ENCODE measurements around the gene USP49. TPM values are rescaled to one million over a fixed set of nuclear protein-coding genes. Genes with fewer than 3 reads are reported as not detected.

Gene USP49
- total and polyA plus RNA-seq, 2 of the 4 experiments (the other 2 are of a cell fraction): 1.4 to 2.1 TPM

DNA sequence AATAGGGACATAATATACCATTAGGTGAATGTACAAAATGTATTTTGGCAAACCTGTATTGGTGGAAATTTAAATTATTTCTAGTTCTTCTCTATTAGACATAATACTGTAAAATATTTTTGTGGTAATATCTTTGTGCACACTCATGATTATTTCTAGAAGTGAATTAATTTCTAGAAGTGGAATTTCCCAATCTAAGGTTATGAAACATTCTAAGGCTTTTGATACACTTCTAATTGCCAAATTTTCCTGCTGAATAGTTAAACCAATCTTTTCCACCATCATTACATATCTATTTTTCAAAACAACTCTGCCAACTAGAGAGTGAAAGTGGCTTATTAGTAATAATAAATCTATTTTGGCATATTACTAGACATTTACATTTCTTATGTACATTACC lies 48.3 kb upstream of the USP49 start:
- Histone ChIP-seq H3K79me1 (ENCODE audit: low read depth in 1 of 2, low read length in 2 of 2) (peaks cover 9 to 27% of the 10 kb centered on the region in 2 experiments; a peak in 3 of 4 replicates), H2BK20ac (ENCODE audit: low read depth, low read length) (no peak overlapping the region), H4K5ac (ENCODE audit: low read depth, low read length) (no peak overlapping the region), H2BK5ac (ENCODE audit: low read depth, low read length, poor library complexity, severe bottlenecking) (no peak overlapping the region), H3K9me1 (ENCODE audit: insufficient read depth, low read length) (peaks cover 14% of the 10 kb centered on the region), H2BK15ac (ENCODE audit: low read depth, low read length) (no peak overlapping the region), H3K4me1 (ENCODE audit: control insufficient read depth, insufficient read depth, low read length) (peaks cover 21% of the 10 kb centered on the region), H3K56ac (ENCODE audit: extremely low read depth, insufficient read depth, low read length) (no peak overlapping the region), H2AK5ac (ENCODE audit: low read depth, low read length) (no peak overlapping the region), H4K91ac (ENCODE audit: insufficient read depth, low read depth, low read length) (no peak overlapping the region), H3K4me3 (ENCODE audit: insufficient read depth, low read depth, low read length) (no peak overlapping the region), H2AK9ac (replicated peaks; ENCODE audit: low read depth, low read length, poor library complexity) (no peak overlapping the region), H3K23ac (ENCODE audit: low read depth, low read length) (no peak overlapping the region), H3K14ac (replicated peaks; ENCODE audit: low read depth, low read length) (no peak overlapping the region), H4K8ac (ENCODE audit: low read depth in 2 of 2, low read length in 2 of 2) (no peak overlapping the region), H2BK120ac (ENCODE audit: low read depth, low read length) (no peak overlapping the region), H3K27ac (ENCODE audit: insufficient read depth, low read length) (no peak overlapping the region), H3K9ac (ENCODE audit: low read depth, low read length) (no peak overlapping the region), H3K4me2 (ENCODE audit: low read depth, low read length) (no peak overlapping the region), H3K9me3 (ENCODE audit: control insufficient read depth, insufficient read depth, low read length) (no peaks in the 10 kb centered on the region), H2AFZ (replicated peaks; ENCODE audit: low read length, poor library complexity) (no peak overlapping the region), H3K27me3 (ENCODE audit: control insufficient read depth, insufficient read depth, low read length) (no peaks in the 10 kb centered on the region), H4K20me1 (ENCODE audit: insufficient read depth, low read length) (peaks cover 22% of the 10 kb centered on the region), H3K36me3 (ENCODE audit: control insufficient read depth, insufficient read depth, low read length) (no peaks in the 10 kb centered on the region), H3K4ac (ENCODE audit: low read depth, low read length) (no peak overlapping the region), H3K18ac (ENCODE audit: low read depth, low read length) (no peak overlapping the region)
- POLR2A ChIA-PET (ENCODE audit: unreplicated experiment): no interaction called here
- CTCF ChIA-PET: no interaction called here
- in situ Hi-C loops (cut with MboI; ENCODE audit: low sequenced_read_pairs) (no loop called here), dilution Hi-C loops (cut with HindIII; ENCODE audit: low sequenced_read_pairs, unreplicated experiment) (no loop called here), intact Hi-C loops (cut with micrococcal nuclease) (no loop called here)
- no TSS peak for BruUV-seq (replicated peaks)
- DNase-seq: no peak
- ATAC-seq (ENCODE audit: low read depth): no peak
- TF ChIP-seq MAFK (IDR thresholded peaks at IDR 0.05; ENCODE audit: low read depth, low read length): no peak
- TF ChIP-seq POLR2A (IDR thresholded peaks at IDR 0.05; ENCODE audit: low read depth, low read length): no peak
- TF ChIP-seq, protein P1, sequence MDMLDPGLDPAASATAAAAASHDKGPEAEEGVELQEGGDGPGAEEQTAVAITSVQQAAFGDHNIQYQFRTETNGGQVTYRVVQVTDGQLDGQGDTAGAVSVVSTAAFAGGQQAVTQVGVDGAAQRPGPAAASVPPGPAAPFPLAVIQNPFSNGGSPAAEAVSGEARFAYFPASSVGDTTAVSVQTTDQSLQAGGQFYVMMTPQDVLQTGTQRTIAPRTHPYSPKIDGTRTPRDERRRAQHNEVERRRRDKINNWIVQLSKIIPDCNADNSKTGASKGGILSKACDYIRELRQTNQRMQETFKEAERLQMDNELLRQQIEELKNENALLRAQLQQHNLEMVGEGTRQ (IDR thresholded peaks at IDR 0.05; ENCODE audit: low read depth, low read length): no peak
- no peak for TF ChIP-seq RFX5 (IDR thresholded peaks at IDR 0.05; ENCODE audit: low read depth, low read length)
- TF ChIP-seq MXI1 (IDR thresholded peaks at IDR 0.05; ENCODE audit: borderline replicate concordance, low read depth, low read length): no peak
- no peak for TF ChIP-seq RAD21 (IDR thresholded peaks at IDR 0.05; ENCODE audit: low read length)
- no peak for TF ChIP-seq RCOR1 (IDR thresholded peaks at IDR 0.05; ENCODE audit: insufficient replicate concordance, low read length)
- TF ChIP-seq, protein P2, sequence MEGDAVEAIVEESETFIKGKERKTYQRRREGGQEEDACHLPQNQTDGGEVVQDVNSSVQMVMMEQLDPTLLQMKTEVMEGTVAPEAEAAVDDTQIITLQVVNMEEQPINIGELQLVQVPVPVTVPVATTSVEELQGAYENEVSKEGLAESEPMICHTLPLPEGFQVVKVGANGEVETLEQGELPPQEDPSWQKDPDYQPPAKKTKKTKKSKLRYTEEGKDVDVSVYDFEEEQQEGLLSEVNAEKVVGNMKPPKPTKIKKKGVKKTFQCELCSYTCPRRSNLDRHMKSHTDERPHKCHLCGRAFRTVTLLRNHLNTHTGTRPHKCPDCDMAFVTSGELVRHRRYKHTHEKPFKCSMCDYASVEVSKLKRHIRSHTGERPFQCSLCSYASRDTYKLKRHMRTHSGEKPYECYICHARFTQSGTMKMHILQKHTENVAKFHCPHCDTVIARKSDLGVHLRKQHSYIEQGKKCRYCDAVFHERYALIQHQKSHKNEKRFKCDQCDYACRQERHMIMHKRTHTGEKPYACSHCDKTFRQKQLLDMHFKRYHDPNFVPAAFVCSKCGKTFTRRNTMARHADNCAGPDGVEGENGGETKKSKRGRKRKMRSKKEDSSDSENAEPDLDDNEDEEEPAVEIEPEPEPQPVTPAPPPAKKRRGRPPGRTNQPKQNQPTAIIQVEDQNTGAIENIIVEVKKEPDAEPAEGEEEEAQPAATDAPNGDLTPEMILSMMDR (conservative IDR thresholded peaks at IDR 0.05; ENCODE audit: low read depth, low read length): no peak
- TF ChIP-seq CEBPB (IDR thresholded peaks at IDR 0.05; ENCODE audit: low read depth, low read length): no peak
- TF ChIP-seq CHD1 (IDR thresholded peaks at IDR 0.05; ENCODE audit: low read depth, low read length): no peak
- no peak for TF ChIP-seq BHLHE40 (IDR thresholded peaks at IDR 0.05; ENCODE audit: low read depth, low read length)
- no peak for TF ChIP-seq NFE2L2 (IDR thresholded peaks at IDR 0.05; ENCODE audit: low read depth, low read length)
- TF ChIP-seq MAZ (IDR thresholded peaks at IDR 0.05; ENCODE audit: borderline replicate concordance, low read depth, low read length): no peak
- TF ChIP-seq FOS (IDR thresholded peaks at IDR 0.05; ENCODE audit: low read depth, low read length): no peak
- no peak for TF ChIP-seq SMC3 (IDR thresholded peaks at IDR 0.05; ENCODE audit: low read depth, low read length)
- TF ChIP-seq, protein P3, sequence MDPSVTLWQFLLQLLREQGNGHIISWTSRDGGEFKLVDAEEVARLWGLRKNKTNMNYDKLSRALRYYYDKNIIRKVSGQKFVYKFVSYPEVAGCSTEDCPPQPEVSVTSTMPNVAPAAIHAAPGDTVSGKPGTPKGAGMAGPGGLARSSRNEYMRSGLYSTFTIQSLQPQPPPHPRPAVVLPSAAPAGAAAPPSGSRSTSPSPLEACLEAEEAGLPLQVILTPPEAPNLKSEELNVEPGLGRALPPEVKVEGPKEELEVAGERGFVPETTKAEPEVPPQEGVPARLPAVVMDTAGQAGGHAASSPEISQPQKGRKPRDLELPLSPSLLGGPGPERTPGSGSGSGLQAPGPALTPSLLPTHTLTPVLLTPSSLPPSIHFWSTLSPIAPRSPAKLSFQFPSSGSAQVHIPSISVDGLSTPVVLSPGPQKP (IDR thresholded peaks at IDR 0.05; ENCODE audit: borderline replicate concordance, low read depth, low read length): no peak

Measured in IMR-90 (cell line).